GM12873 (cell line): ENCODE results near the gene ITPR1.

ENCODE experiments used
- CTCF ChIP-seq: IDR thresholded peaks from 2 replicates; pipeline ENCODE4 v1.5.1; 2012; ENCODE audit warnings: low read depth, mild to moderate bottlenecking, moderate library complexity, low read length, control low read depth; ENCODE audit not compliant: insufficient read depth; ENCODE audit errors: missing control alignments

Gene ITPR1

DNA sequence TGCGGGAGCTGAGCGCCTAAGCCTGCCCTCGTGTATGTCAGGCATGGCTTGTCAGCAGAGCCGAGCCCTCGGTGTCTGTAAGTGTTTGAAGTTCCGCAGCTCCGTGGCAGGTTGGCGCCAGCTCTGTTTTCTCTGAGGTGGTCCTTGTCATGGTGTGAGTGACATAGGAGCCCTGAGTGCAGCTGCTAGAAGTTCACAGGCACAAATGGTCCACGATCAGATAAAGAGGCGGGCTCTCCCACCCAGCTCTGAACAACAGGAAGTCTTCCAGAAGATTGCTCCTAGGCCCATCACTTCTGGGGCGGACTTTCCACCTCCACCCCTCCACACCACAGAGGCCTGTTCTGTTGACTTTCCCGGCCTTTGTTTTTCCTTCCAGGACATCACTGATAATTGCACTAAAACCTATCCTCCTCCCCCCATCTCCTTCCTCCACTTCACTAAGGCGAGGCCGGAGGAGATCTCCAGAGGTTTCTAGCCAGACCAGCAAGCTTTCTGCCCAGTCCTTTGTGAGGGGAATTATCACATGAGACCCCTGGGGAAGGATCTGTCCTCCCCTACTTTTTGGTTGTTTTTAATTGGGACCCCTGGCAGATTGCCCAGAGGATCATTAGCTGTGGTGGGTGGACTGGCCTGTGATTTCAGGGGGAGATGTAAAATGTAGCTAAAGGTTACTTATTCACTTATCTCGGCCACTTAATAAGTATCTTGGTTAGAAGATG is 19.9 kb downstream of the ITPR1 start:
- no peak for TF ChIP-seq CTCF

- no peak for TF ChIP-seq CTCF
Observed at GRCh38 chr3:4514321-4514720, 21.2 kb downstream of the ITPR1 start.

GRCh38 chr3:4514916-4515315 is 21.8 kb downstream of the ITPR1 start:
- no peak for TF ChIP-seq CTCF

- TF ChIP-seq CTCF, result no peak
Observed at GRCh38 chr3:4515916-4516579, 22.9 kb downstream of the ITPR1 start.

- no peak for TF ChIP-seq CTCF
Observed at GRCh38 chr3:4517093-4517492, 23.9 kb downstream of the ITPR1 start.

DNA sequence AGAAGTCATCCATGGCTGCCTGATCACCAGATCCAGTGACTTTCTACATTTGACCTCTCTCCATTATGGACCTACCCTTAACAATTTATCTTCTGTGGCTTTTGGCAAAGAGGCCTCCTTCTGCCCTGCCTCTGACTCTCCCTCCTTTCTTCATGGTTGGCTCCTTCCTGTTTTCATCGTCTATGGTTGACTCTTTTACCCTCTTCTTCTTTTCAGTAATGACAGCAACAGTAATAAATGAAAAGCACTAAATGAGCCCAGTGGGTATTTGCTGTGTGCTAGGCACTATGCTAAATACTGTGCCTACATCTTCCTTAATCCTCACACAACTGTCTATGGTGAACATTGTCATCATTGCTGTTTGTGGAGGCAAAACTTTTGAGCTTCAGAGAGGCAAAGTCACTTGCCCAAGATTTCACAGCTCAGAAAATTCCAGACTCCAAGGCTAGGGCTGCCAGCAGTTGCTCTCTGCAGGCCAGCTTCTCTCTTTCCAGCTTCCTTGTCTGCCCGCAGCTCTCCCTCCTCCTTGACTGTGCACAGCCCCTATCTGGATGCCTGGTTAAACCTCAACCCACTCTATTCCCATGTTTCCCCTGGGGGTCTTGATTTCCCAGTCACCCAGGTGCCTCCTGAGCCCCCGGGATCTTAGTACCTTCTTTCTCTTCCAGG is 24.6 kb downstream of the ITPR1 start:
- TF ChIP-seq CTCF, result no peak

DNA sequence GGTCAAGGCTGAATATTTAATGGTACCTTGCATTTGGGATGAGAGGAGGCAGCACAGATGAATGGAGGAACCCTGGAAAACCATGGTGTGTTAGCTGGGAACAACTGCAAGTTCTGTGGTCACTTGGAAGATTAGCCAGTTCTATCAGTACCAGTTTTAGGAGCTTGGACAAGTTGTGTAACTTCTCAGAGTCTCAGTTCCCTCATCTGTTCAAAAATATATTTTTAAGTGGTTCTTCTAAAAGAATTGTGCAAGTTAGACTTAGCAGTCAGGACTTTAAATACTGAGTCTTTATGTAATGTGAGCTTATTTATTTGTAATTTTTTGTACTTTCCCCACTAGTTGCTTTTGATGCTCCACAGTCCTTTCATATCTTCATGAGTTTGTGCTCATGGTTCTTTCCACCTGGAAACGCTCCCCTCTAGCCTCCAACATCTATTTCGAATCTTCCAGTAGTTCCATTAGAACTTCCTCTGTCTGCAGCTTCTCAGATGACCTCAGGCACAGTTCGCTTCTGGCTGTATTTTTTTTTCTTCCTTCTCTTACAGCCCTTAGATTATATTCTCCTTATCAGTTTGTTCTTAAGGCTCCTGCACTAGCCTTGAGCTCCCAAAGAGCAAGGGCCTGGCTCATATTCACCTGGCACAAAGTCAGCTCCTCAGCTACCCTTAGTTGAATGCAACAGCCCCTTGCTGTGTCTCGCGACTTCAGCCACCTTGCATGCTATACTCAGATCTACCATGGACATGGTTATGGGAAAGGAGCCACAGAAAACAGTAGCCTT is 27.1 kb downstream of the ITPR1 start:
- TF ChIP-seq CTCF, result no peak
